HFF-Myc (cell line): ENCODE measurements around the gene UMOD.
"Not testable (repeated sequence)": the region's sequence is repeated elsewhere in the genome, so short reads cannot be mapped to it uniquely, and the experiment has no call there.

Source experiments
- DNase-seq: peaks from one replicate; pipeline ENCODE4 v3.0.0-alpha.2; 2011; ENCODE audit warnings: low read depth; ENCODE audit errors: extremely low read depth
- H3K4me3 ChIP-seq: replicated peaks from 2 replicates; pipeline ENCODE4 v1.5.1; 2011; ENCODE audit warnings: low read depth, mild to moderate bottlenecking, control low read depth, low read length
- CTCF ChIP-seq: IDR thresholded peaks from 2 replicates; pipeline ENCODE4 v1.5.1; 2012; ENCODE audit warnings: mild to moderate bottlenecking, low read depth, low read length, control low read depth; ENCODE audit errors: missing control alignments

Gene UMOD

GRCh38 chr16:20325005-20325404, 27.5 kb downstream of the UMOD start:
- DNase-seq = no peak
- no peak for TF ChIP-seq CTCF
- H3K4me3 ChIP-seq = no peak overlapping the region

- H3K4me3 ChIP-seq = no peak overlapping the region
- DNase-seq = no peak
- no peak for TF ChIP-seq CTCF
Measured at GRCh38 chr16:20323591-20324117, 28.9 kb downstream of the UMOD start.

- no peak for TF ChIP-seq CTCF
- no peak overlapping the region for H3K4me3 ChIP-seq
- DNase-seq = no peak
Measured at GRCh38 chr16:20322696-20323095, 29.8 kb downstream of the UMOD start.

GRCh38 chr16:20321671-20322070, 30.8 kb downstream of the UMOD start:
- DNase-seq = no peak
- no peak for TF ChIP-seq CTCF

GRCh38 chr16:20321051-20321450, 31.5 kb downstream of the UMOD start:
- DNase-seq, H3K4me3 ChIP-seq: not testable (repeated sequence)

More at GRCh38 chr16:20321671-20322070, 30.8 kb downstream of the UMOD start:
- H3K4me3 ChIP-seq = no peak overlapping the region

GRCh38 chr16:20320592-20320991, 31.9 kb downstream of the UMOD start:
- TF ChIP-seq CTCF = no peak
- no peak overlapping the region for H3K4me3 ChIP-seq
- no peak for DNase-seq

GRCh38 chr16:20320178-20320577, 32.3 kb downstream of the UMOD start:
- TF ChIP-seq CTCF = no peak
- no peak for DNase-seq
- H3K4me3 ChIP-seq = no peak overlapping the region
